GM19239 (cell line): ENCODE results near the gene ANKRD44.

Experiments
- DNase-seq: peaks from one replicate; pipeline ENCODE4 v3.0.0; 2011; ENCODE audit warnings: low spot score; ENCODE audit not compliant: insufficient read length
- FAIRE-seq: peaks from 2 replicates; lab custom pipeline; 2011; peaks lifted over from hg19 to GRCh38; lab: Jason Lieb, UNC

ANKRD44 gene

GRCh38 chr2:196983934-196984333 lies 326.6 kb downstream of the ANKRD44 start:
- no peak for FAIRE-seq
- no peak for DNase-seq

- DNase-seq (no peak), FAIRE-seq (no peak)
These were observed 330.1 kb downstream of the ANKRD44 start for GRCh38 chr2:196980473-196980872.

DNA sequence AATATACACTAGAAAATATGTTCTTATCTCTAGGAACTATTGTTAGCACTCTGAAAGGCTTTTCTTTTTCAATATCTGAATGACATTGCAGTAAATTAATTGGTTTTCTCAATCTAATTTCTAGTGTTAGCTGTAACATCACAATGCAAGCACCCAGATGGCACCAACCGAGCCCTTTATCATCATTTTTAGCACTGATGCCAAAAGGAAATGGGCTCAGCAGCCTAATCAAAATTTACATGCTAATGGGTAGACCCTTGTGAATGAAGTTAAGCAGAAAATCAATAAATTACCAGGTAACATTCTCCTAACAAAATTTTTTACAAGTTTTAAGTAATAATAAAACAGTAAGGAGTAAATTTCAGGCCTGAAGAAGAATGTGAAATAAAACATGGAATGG lies 330.6 kb downstream of the ANKRD44 start:
- DNase-seq, result no peak
- no peak for FAIRE-seq

DNA sequence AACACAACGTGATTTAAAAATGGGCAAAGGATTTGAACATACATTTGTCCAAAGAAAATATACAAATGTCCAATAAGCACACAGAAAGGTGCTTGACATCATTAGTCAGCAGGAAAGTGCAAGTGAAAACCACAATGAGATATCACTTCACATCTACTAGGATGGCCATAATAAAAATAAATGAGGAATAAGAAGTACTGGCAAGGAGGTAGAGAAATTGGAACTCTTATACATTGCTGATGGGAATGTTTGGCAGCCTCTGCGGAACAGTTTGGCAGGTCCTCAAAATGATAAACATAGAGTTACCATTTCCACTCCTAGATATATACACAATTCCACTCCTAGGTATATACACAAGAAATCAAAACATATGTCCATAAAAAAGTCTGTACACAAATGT lies 333.1 kb downstream of the ANKRD44 start:
- no peak for DNase-seq
- no peak for FAIRE-seq

GRCh38 chr2:196974970-196975369 lies 335.6 kb downstream of the ANKRD44 start:
- DNase-seq, result no peak
- peak; percentile 49 for FAIRE-seq

GRCh38 chr2:196971574-196972279 lies 338.9 kb downstream of the ANKRD44 start:
- no peak for FAIRE-seq
- DNase-seq, result no peak

GRCh38 chr2:196970099-196970498 lies 340.5 kb downstream of the ANKRD44 start:
- FAIRE-seq (no peak), DNase-seq (no peak)

- no peak for DNase-seq
- FAIRE-seq, result no peak
These were observed 342.1 kb downstream of the ANKRD44 start for GRCh38 chr2:196968516-196968915.

DNA sequence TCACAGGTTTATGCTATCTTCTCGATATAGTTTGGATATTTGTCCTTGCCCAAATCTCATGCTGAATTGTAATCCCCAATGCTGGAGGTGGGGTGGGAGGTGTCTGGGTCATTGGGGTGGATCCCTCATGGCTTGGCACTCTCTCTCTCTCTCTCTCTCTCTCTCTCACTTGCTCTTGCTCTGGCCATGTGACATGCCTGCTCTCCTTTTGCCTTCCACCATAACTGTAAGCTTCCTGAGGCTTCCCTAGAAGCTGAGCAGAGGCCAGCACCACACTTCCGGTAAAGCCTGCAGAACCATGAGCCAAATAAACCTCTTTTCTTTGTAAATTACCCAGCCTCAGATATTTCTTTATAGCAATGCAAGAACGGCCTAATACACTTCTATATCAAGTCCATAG lies 342.8 kb downstream of the ANKRD44 start:
- DNase-seq (no peak), FAIRE-seq (no peak)

GRCh38 chr2:196967116-196967515 lies 343.5 kb downstream of the ANKRD44 start:
- FAIRE-seq (no peak), DNase-seq (no peak)

GRCh38 chr2:196966061-196966460 lies 344.5 kb downstream of the ANKRD44 start:
- no peak for FAIRE-seq
- no peak for DNase-seq

- no peak for DNase-seq
- FAIRE-seq, result no peak
These were observed 344.9 kb downstream of the ANKRD44 start for GRCh38 chr2:196965651-196966050.

DNA sequence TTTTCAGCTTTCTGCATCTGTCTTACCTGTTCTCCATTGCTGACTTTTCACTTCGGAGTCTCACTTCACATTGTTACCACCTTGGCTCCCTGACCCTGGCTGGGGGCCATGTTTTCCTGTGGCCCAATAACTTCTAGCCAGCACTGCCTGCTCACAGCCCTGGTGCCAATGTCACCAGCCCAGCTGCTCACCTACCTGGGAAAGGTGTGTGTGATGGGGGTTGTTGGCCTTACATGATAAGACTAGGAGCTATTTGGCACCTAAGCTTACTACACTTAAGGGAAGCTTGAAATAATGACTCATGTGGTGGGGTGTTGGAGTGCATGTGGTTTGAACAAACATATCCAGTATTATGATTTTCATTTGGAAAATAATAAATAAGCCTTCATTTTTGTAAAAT lies 346.6 kb downstream of the ANKRD44 start:
- FAIRE-seq (no peak), DNase-seq (no peak)

DNA sequence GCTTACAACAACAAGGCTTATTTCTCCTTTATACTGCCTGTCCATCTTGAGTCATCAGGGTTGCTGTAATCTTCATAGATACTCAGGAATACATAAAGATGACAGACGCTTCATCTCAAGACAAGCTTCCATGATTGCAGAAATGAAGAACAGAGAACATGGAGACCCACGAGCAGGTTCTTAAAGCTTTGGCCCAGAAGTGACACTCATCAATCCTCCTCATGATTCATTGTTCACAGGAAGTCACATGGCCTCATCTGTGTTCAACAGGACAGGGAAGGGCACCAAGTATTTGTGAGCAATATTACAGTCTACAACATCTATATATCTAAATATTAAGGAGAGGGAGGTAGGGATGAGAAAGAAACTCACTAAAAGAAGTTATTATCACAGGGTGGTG lies 347.5 kb downstream of the ANKRD44 start:
- FAIRE-seq (no peak), DNase-seq (no peak)

- no peak for FAIRE-seq
- DNase-seq, result no peak
These were observed 348.3 kb downstream of the ANKRD44 start for GRCh38 chr2:196962325-196962724.

- FAIRE-seq, result peak; percentile 90
- peak; percentile 21 for DNase-seq
These were observed 348.7 kb downstream of the ANKRD44 start for GRCh38 chr2:196961889-196962288.

DNA sequence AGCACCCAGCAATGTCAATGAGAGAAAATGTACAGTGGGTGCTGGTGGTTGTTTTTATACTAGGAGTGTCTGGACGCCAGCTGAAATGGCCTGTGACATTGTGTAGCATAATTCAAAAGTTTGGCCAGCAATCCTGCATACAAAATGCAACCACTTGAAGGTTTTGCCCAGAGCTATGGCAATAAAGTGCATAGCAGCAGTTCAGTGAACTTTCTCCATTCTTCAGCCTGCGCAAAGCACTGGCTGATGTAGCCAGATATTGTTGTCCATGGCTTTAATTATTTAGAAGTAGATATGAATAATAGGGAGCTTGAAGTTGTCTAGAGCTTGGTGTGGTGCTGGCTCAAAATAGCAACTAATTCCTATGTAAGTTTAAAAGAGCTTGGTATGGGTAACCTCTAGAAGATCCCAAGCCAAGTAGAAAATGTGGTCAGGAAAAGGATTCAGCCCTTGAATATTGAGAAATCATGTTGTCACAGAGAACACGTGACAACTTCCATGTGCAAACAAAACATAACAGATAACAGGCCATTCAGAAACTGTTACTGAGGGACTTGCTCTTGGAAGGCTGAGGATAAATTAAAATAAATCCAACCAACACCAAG lies 350.7 kb downstream of the ANKRD44 start:
- FAIRE-seq (no peak), DNase-seq (no peak)

- no peak for FAIRE-seq
These were observed 351.3 kb downstream of the ANKRD44 start for GRCh38 chr2:196959281-196959680.

GRCh38 chr2:196957881-196958525 lies 352.6 kb downstream of the ANKRD44 start:
- DNase-seq, result no peak
- no peak for FAIRE-seq

More at GRCh38 chr2:196959281-196959680, 351.3 kb downstream of the ANKRD44 start:
- DNase-seq, result no peak

GRCh38 chr2:196957442-196957841 lies 353.1 kb downstream of the ANKRD44 start:
- no peak for FAIRE-seq

DNA sequence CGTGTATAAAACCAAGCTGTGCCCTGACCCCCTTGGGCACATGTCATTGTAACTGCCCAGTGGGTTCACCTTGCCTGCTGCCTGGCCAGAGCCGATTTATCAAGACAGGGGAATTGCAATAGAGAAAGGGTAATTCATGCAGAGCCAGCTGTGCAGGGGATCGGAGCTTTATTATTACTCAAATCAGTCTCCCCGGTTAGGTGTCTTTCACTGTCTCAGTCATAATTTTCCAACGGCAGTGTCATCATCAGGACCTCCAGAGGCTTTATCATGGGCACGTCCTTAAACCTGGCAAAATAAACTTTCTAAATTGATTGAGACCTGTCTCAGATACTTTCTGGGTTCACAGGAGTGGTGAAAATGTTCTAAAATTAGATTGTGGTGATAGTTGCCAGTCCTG lies 354.5 kb downstream of the ANKRD44 start:
- DNase-seq (no peak), FAIRE-seq (no peak)

More at GRCh38 chr2:196957442-196957841, 353.1 kb downstream of the ANKRD44 start:
- no peak for DNase-seq
